Left ventricle myocardium inferior (tissue), 1 donor: Measurements from ENCODE around the gene LEPROT. TPM values are rescaled to one million over a fixed set of nuclear protein-coding genes. Genes with fewer than 3 reads are reported as not detected.

Experiments
- DNase-seq: peaks from one replicate; pipeline ENCODE4 v3.0.0-alpha.2; 2020
- H3K27ac ChIP-seq: fragments of 200-600 bp; replicated peaks from 2 replicates; pipeline ENCODE4 v1.8.0; 2021
- H3K27me3 ChIP-seq: fragments of 200-600 bp; 2 replicates; pipeline ENCODE4 v1.8.0; 2021; ENCODE audit warnings: low read depth
- H3K36me3 ChIP-seq: fragments of 200-600 bp; 2 replicates; pipeline ENCODE4 v1.8.0; 2021
- H3K4me1 ChIP-seq: fragments of 200-600 bp; 2 replicates; pipeline ENCODE4 v1.8.0; 2021
- H3K4me3 ChIP-seq: fragments of 200-600 bp; 2 replicates; pipeline ENCODE4 v1.8.0; 2021; ENCODE audit warnings: mild to moderate bottlenecking, moderate library complexity
- H3K9me3 ChIP-seq: fragments of 200-600 bp; replicated peaks from 2 replicates; pipeline ENCODE4 v1.8.0; 2021
- CTCF ChIP-seq: fragments of 200-600 bp; IDR thresholded peaks from 2 replicates; pipeline ENCODE4 v1.8.0; 2021; ENCODE audit warnings: antibody characterized with exemption, mild to moderate bottlenecking, borderline replicate concordance
- intact Hi-C: fragments of 100-400 bp; cut with micrococcal nuclease; formaldehyde crosslinking; loops from one replicate; pipeline ENCODE4 v1.11.0; 2022
- total RNA-seq: library from RNA; stranded (reverse); fragmentation: NEBNext Ultra II Directional; extraction: Animal tissue kit (Norgen Biotek cat#: 25700); gene quantifications from one replicate; pipeline ENCODE4 v1.2.1, GENCODE V29; 2021
- donor health status: DM: no; HTN: yes; CAD: no; lungs with severe emphysema.

LEPROT gene
- total RNA-seq, 1 donor from 2014 or later, result 51.0 TPM

- DNase-seq, result no peak
- intact Hi-C loops, result no loop called here
Measured at GRCh38 chr1:65386439-65386838, 34.0 kb upstream of the LEPROT start.

GRCh38 chr1:65387821-65388220 lies 32.6 kb upstream of the LEPROT start:
- H3K4me1 ChIP-seq, result no peaks in the 10 kb centered on the region
- TF ChIP-seq CTCF, result no peak
- H3K4me3 ChIP-seq, result no peak overlapping the region
- no peak overlapping the region for H3K27ac ChIP-seq
- no peaks in the 10 kb centered on the region for H3K27me3 ChIP-seq
- H3K36me3 ChIP-seq, result peaks cover 8% of the 10 kb centered on the region
- no peaks in the 10 kb centered on the region for H3K9me3 ChIP-seq
- DNase-seq, result no peak
- intact Hi-C loops, result no loop called here

More at GRCh38 chr1:65386439-65386838, 34.0 kb upstream of the LEPROT start:
- no peak overlapping the region for H3K27ac ChIP-seq
- H3K4me1 ChIP-seq, result no peaks in the 10 kb centered on the region
- no peak overlapping the region for H3K4me3 ChIP-seq
- no peaks in the 10 kb centered on the region for H3K27me3 ChIP-seq
- no peaks in the 10 kb centered on the region for H3K9me3 ChIP-seq
- H3K36me3 ChIP-seq, result peaks cover 8% of the 10 kb centered on the region
- TF ChIP-seq CTCF, result no peak

GRCh38 chr1:65388908-65389695 lies 31.4 kb upstream of the LEPROT start:
- no peaks in the 10 kb centered on the region for H3K27me3 ChIP-seq
- peaks cover 8% of the 10 kb centered on the region for H3K36me3 ChIP-seq
- no peak overlapping the region for H3K4me3 ChIP-seq
- H3K9me3 ChIP-seq, result no peaks in the 10 kb centered on the region
- no peaks in the 10 kb centered on the region for H3K4me1 ChIP-seq
- TF ChIP-seq CTCF, result no peak
- no peak for DNase-seq
- no peak overlapping the region for H3K27ac ChIP-seq
- intact Hi-C loops, result no loop called here

- H3K9me3 ChIP-seq, result no peaks in the 10 kb centered on the region
- no peaks in the 10 kb centered on the region for H3K4me1 ChIP-seq
- no peak for TF ChIP-seq CTCF
- DNase-seq, result no peak
- intact Hi-C loops, result no loop called here
- no peak overlapping the region for H3K27ac ChIP-seq
- no peak overlapping the region for H3K4me3 ChIP-seq
- no peaks in the 10 kb centered on the region for H3K27me3 ChIP-seq
- peaks cover 8% of the 10 kb centered on the region for H3K36me3 ChIP-seq
Measured at GRCh38 chr1:65392497-65392896, 28.0 kb upstream of the LEPROT start.

- no peak for DNase-seq
- intact Hi-C loops, result no loop called here
- H3K36me3 ChIP-seq, result peaks cover 4% of the 10 kb centered on the region
- no peaks in the 10 kb centered on the region for H3K4me1 ChIP-seq
- no peaks in the 10 kb centered on the region for H3K27me3 ChIP-seq
- no peak overlapping the region for H3K27ac ChIP-seq
- H3K4me3 ChIP-seq, result no peak overlapping the region
- H3K9me3 ChIP-seq, result no peaks in the 10 kb centered on the region
- no peak for TF ChIP-seq CTCF
Measured at GRCh38 chr1:65393347-65393746, 27.1 kb upstream of the LEPROT start.
